GM21619 (cell line): ENCODE data around the gene ZEB2.

Source experiments
- ATAC-seq: cut with Tn5 transposase; IDR thresholded peaks from one replicate; pipeline ENCODE4 v1.9.1; 2021; ENCODE audit not compliant: unreplicated experiment

Gene ZEB2

DNA sequence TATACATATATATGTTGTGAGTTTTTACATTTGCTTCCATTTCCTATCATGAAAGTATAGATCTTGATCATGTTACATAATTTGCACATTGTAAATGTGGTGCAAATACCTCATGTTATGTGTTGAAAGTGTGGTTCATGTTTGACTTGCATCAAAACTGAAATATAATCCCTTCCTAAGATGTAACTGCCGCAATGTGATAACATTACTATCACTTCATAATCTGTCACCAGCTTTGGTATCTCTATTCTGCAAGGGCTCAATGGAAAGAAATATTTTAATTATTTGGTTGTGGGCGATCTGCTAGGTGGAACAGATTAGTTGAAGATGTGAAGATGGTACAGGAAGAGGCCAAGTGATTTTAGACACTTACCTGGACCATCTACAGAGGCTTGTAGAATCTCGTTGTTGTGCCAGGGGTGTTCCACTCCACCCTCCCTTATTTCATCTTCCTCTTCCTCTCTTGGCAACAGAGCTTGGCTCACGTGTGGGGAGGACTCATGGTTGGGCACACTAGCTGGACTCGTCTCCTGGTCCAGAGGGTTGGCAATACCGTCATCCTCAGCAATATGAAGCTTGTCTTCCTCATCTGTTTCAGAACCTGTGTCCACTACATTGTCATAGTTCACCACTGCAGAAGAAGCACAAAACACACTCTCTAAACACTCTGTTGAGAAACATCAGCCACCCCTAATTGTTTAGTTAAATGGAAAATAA is 90.4 kb downstream of the ZEB2 start:
- ATAC-seq, result no peak

DNA sequence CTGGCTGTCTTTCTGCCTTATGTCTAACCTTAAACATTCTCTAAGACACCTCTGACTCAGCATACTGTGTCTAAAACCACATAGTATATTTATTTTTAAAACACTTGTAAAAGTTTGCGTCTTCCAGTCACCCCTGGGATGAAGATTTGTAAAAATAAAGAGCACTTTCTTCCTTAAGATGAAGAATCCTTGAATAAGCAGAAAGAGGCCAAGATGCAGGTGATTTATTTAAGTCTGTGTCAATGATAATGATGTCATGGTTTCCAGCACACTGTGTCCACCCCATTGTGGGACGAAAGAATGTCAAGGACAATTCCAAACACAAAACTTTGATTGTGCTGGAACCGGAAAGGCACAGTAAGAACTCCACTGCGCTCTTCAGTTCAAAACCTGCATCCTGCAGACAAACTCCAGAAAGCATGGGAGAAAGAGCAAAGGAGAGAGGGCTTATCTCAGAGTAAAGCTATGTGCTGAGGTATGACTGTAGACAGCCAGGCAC is 92.9 kb downstream of the ZEB2 start:
- no peak for ATAC-seq

DNA sequence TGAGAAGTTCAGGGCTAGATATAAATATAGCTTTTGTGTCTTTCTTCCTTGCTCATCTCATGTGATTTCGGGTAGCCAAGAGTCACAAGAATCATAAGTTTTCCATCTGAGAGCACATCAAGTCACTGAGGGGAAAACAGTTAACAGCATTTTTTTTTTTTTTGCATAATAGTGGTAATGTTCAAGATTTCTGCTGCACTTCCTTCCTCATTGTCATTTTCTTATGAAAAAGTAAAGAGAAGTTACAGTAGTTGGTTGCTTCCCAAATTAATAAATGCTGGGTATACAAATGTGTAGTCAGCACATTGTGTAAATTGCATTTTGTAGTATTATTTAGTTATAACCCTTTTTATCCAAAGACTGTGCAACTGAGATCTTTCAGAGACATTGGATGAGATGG is 93.6 kb downstream of the ZEB2 start:
- no peak for ATAC-seq

DNA sequence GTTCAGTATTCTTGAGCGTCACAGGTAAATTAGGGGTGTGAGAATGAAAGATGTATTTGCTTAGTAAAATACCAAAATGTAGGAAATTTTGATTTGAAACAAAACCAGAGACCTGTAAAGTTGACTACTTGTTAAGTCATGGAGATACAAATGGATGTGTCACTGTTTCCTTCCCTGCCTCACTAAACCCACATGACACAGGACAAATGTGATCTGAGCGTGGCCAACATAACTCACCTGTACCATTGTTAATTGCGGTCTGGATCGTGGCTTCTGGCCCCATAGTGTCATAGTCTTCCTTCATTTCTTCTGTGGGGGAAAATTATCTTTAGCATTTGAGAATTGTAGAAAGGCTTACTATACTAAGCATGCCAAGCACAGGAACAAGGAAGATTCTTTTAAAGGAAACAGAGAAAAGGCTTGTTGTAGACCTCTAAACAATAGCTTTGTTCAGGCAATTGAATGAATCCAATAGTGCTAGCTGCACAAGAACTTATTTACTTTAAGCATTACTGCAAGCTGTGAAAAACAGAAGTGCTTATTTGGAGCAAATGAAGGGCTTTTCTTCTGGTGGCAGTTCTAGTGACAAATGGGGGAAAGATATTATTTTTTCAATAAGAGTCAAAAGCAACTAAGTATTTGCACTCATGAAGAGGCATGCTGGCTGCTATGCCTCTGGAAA is 95.2 kb downstream of the ZEB2 start:
- no peak for ATAC-seq

DNA sequence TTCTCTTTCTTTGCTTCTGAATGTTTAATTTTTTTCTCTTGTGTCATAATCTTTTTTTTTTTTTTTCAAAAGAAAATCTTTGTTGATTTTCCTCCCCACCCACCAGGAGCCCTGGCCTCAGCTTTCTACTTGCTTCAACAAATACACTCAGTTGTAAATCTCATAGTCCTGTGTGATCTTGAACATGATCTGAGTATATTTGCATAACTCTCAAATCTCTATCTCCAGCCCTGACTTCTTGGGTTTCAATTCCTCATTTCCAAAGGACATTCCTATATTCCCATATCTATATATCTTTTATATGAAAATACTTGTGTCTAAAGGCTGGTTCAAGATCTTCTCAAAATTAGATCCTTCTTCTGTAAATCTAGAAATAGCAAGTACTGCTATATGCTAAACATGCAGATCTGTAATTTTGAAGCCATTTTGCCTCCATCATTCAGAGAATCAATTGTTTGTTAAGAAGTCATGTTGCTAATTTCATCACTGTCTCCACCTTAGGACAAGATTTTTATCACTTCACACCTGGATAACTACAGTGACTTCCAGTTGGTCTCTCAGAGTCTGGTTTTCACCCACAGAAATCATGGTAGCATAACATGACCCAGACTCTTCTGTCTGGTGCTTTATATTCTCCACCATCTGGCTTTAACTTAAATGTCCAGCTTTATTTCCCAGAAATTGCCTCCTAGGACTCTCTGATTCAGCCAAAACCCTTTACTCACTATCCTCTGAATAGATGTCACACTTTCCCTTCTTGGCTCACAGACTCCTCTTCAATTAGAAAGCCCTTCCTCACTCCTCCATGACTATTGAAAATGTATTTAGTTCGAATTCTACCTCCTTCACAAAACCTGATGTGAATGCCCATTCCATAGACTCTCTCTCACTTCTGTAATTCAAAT is 98.1 kb downstream of the ZEB2 start:
- no peak for ATAC-seq

DNA sequence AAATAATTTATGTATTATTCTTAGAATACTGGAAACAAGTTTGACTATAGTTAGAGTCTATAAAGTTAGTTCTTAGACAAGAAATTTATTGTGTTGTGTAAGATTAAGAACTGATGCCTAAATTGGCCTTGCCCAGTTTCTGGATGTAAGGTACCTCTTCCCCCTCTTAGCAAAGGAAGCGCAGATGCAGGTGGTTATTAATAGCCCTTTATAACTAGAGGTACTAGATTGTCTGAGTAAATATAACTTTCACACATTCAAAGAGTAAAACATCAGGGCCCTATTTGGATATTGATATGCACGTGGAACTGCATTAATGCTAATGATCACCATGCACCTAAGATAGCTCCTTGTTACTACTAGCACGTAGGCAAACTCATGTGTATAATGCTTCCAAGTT is 100.7 kb downstream of the ZEB2 start:
- no peak for ATAC-seq

DNA sequence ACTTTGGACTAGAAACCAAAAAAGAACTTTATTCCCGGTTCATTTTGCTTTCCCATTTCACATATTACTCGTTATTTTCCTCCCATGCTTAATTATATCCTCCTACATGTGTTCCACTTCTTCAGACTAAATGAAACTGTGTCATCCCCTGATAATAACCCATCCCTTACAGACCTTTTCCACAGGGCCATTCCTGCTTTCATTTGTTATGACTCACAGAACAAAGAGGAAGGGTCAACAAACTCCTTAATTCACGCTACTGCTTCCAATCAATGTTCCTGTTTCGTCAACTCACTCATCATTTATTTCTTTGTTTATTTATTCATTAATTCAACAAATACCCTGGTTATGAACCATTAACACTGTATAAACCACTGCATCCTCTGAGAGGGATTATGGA is 104.5 kb downstream of the ZEB2 start:
- no peak for ATAC-seq

DNA sequence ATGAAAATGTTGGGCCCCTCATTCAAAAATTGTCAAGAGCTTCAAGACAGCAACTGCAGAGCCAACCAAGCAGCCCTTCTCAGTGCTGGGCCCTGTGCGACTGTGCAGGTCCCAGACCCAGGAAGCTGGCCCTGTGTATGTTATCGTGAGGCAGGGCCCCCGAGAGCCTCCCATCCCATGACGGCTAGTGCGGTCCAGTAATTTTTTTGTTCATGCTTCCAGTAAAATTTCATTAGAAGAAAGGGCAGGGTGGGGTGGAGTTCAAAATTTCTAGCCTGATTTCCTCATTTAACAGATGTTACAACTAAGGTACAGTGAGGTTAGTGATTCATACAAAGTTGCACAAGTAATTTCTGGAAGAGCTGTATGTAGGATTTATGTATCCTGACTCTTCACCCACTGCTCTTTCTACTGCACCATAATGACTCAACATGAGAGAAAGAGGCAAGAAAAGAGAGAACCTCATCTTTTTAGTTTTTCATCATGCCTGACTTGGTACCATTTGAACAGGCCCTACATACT is 105.5 kb downstream of the ZEB2 start:
- no peak for ATAC-seq

DNA sequence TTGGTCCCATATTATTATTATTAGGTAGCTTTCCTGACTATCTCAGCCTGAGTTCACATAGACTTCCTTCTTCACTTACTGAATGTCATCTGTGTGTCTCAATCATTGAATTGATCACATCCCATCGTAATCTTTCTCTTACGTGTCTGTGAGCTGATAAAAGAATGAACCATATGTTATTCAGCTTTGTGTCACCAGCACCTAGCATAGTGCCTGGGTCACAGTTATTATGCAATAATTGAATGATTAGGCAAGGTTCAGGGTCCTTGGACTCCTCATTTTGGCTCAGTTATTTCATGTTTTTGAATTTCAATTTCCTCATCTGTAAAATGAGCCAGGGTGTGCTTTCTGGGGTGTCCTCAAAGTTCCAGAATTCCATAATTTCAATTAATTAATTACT is 107.2 kb downstream of the ZEB2 start:
- ATAC-seq, result no peak

DNA sequence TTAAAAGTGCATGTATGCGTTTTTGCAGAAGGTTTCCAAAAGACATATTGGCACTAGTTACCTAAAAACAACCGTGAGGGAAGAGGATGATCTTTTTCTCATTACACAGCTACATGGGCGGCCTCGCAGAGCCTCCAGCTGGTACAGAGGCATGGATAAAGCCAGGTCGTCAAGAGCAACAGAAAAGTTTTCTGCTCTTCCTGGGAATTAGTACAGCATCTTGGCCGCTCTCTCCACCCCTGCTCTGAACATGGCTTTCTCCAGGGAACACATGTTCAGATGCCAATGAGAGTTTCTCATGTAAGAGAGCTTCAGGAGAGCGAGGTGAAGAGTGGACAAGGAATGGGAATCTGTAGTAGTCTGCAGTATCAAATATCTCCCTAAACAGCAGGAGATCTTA is 108.4 kb downstream of the ZEB2 start:
- no peak for ATAC-seq

DNA sequence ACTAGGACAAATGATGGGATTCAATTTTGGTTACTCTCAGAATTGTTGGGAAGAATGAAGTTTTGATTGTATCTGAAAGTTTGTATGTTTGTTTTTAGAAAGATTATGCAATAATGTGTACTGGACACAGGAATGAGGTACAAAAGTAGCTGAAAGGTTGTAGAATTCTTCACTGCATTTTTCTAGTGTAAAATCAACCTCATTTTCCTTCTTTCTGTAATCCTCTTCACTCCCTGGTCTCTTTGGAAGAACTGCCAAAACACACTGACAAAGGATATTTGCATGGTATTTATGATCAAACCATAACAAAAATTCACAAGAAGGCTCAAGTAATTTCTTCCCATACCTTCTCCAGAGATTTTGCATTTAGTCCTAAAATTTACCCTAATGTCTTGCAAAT is 110.7 kb downstream of the ZEB2 start:
- ATAC-seq, result no peak

DNA sequence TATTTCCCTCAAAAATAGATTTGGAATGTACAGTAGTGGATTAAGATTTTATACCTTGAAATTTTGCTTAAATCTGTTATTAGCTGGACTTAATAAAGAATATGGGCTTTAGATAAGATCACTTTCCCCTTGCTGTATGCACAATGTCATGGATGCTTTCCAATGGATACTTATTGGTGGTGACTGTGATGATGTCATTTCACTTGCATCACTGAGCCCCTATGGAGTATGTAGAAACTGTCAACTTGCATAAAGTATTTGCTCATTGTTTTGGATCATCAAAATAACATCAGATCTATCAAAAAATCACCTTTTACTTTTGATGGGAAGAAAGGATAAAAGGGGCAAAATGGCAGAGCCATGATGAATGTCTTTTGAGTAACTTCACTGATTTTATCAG is 112.7 kb downstream of the ZEB2 start:
- ATAC-seq, result no peak

DNA sequence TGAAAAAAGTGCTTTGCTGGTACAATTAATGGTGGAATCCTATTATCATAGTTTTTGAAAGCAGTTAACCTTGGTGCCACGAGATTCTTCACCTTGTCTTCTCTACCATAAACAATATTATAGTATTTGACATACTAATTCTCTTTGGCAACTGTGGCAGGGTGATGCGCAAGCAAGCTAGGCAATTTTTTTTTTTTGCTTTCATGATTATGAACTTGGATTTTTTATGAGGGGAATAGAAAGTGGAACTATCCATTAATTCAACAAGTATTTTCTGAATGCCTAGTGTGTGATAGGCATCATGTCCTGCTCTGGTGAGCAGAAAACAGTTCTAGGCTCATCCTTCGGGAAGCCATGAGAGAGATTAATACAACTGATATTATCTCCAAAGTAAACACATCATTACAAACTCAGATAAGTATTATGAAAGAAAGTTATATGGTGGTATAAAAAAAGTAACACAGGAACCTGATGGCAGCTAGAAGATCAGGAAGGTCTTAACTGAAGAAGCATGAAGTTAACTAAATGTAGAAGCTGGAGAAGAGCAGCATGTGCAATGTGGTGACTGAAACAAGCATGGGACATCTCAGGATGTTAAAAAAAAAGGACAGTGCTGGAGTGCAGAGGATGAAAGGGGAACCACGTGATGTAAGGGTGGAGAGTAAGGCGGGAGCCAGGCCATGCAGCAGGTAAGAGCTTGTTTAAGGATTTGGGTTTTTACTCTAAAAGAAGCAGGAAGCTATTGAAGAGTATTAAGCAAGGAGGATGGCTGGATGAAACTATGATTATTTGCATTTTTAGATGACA is 113.7 kb downstream of the ZEB2 start:
- ATAC-seq, result no peak

DNA sequence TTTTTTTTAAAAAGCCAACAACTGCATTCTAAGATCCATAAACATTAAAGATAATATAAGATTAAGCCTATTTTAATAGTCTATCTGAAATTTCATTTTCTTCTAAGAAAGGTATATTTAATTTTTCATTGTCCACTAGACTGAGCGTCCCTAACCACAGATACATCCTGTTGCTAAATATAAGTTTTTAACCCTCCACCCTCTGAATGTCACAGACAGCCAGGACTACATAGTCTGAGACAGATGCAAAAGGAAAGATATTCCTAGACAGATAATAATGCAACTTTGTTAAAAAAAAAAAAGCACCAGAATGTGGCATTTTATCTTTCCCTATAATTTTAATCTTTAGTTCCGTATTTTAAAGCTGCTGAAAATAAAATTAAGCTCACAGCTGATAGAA is 114.6 kb downstream of the ZEB2 start:
- ATAC-seq, result no peak

DNA sequence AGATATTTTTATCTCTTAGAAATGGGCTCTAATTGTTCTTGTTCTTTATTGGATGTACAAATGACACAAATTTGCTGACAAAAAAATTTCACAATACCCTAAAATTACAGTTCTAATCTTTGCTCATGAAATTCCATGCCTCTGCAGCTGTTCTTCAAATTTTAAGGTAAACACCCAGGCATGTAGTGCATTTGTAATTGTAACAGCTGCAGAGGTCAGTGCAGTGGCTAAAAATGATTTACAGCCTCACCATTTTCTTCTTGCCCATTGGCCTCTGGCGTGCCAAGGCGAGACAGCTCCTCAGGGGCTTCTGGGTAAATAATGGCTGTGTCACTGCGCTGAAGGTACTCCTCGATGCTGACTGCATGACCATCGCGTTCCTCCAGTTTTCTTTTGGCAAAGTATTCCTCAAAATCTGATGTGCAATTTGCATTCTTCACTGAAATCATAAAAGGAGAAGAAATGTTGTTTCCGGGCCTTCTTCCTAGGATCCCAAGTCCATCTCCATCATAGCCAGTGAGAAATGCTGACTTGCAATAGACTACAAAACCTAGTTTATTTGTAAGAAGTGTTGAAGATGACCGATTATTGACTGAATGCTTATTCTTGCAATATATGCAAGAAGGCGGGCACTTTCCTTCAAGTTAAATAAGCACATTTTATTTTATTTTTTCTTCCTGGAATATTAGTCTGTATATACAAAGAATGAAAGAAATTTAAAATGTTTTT is 115.2 kb downstream of the ZEB2 start:
- no peak for ATAC-seq

DNA sequence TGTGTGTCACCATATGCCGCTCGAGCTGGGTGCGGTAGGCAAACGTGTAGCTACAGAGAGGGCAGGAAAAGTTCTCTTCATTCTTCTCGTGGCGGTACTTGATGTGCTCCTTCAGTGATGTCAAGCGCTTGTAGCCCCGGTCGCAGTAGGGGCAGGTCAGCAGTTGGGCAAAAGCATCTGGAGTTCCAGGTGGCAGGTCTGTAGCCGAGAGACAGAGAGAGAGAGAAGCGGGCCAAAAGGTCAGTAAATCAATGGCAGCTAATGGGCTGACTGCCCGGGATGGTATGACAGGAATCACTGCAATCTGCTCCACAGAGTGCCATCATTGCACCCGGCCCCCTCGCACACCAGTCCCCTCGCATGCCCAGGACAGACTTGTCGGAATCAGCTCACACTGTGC is 116.0 kb downstream of the ZEB2 start:
- no peak for ATAC-seq

DNA sequence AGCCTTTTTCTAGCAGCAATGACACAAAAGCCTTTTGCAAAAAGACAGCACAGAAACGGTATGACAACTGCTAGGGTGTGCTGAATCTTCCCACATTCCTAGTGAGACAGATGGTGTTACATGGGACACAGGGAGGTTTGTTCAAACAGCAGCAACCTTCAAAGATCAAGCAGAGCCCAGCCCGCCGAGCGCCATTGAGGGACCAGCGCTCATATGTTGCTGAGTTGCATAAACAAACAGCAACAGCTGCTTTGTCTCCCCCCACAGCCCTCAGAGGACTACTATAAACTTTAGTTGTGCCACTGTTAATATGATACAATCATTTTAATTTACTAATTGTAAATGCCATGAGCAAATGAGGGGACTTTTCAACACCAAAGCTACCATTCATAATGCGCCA is 117.7 kb downstream of the ZEB2 start:
- ATAC-seq, result no peak

DNA sequence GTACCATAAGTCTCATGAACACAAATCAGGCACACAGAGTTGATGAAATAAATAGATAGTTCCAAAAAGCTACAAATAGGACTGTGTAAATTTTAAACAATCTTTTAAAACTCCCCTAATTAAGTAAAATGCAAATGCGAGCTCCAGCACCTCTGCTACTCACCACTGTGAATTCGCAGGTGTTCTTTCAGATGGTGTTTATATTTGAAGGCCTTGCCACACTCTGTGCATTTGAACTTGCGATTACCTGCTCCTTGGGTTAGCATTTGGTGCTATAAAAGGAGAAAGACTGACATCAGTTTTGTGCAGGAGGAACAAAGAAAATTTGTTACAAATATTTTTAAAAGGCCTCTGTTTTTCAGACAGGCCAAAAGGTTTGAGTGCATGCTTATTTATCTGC is 118.9 kb downstream of the ZEB2 start:
- no peak for ATAC-seq

DNA sequence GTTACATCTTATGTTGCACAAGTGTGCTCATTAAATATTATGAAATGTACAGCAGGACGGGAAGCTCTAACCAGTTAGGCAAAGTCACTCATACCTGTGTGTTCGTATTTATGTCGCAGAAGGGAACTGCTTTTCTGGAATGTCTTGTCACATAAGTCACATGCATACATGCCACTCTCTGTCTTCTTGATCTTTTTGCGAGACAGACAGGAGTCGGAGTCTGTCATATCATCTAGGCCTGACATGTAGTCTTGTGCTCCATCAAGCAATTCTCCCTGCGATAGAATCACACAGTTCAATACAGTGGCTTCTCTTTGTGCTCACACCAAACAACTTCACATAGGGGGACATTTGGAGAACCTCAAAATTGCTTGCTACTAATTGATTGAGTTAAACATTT is 123.6 kb downstream of the ZEB2 start:
- no peak for ATAC-seq

DNA sequence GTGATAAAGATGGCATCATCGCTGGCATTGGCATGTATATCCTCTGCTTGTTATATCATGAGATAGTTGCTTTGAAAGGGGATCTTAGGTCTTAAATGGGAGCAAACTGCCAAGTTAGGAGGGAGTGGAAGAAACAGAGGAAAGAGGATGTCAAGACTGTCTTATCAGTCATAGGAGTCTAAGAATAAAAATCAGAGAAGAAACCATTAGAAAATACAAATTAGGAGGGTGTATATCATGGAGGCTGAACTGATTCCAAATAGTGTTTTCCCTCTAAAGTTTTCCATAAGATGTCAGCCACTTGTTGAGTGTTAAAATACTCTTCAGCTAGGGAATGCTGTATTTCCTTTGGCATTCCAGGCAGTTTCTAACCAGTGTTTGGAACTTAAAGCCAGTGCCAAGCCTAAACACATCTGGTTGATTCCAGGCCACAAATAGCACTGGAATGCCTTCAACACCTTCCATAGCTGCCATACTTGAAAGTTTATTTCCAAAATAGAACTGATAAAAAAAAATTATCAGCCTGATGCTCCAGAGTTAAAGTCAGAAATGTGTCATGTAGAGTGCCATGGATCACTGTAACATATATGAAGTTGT is 129.4 kb downstream of the ZEB2 start:
- ATAC-seq, result no peak
